ENCODE measurements around the gene DHRS2.
"Not testable (repeated sequence)": the region's sequence is repeated elsewhere in the genome, so short reads cannot be mapped to it uniquely, and the experiment has no call there.

The DHRS2 gene

GRCh38 chr14:23609411-23610089 is 26.6 kb upstream of the DHRS2 start:
- H2AK5ac ChIP-seq (ENCODE audit: low read length); H3K4me2 ChIP-seq (ENCODE audit: low read length); H3K4me3 ChIP-seq (ENCODE audit: low read length); H3K9ac ChIP-seq (ENCODE audit: low read length); H3K27me3 ChIP-seq (ENCODE audit: insufficient read depth, low read length, poor library complexity); H2BK120ac ChIP-seq (ENCODE audit: low read depth, low read length); H3K79me2 ChIP-seq (ENCODE audit: control insufficient read depth, insufficient read depth, low read length); H3K56ac ChIP-seq (ENCODE audit: low read length); H2BK15ac ChIP-seq (replicated peaks; ENCODE audit: low read depth); H3K4ac ChIP-seq (ENCODE audit: low read depth, low read length); H3K79me1 ChIP-seq (ENCODE audit: low read length); H4K8ac ChIP-seq (ENCODE audit: low read depth, low read length); H2BK5ac ChIP-seq (ENCODE audit: low read length); DNase-seq; H3K23ac ChIP-seq (ENCODE audit: low read length); H3K18ac ChIP-seq (ENCODE audit: low read length); H3K27ac ChIP-seq (ENCODE audit: low read depth, low read length); H3K36me3 ChIP-seq (ENCODE audit: control insufficient read depth, insufficient read depth, low read length); H3K4me1 ChIP-seq (ENCODE audit: control insufficient read depth, low read depth, low read length); H4K5ac ChIP-seq (ENCODE audit: low read length): not testable (repeated sequence)
- WGBS (ENCODE audit: extremely low coverage, insufficient coverage, low lambda C conversion rate): no CpG with 5 or more reads among the region's 7 CpGs

- H3K79me1 ChIP-seq (ENCODE audit: low read length): no peaks in the 10 kb centered on the region
- H4K5ac ChIP-seq (ENCODE audit: low read length): no peak overlapping the region
Observed at GRCh38 chr14:23610090-23610814, 25.9 kb upstream of the DHRS2 start.

GRCh38 chr14:23610815-23611289 is 25.3 kb upstream of the DHRS2 start:
- no peak overlapping the region for H2BK15ac ChIP-seq (replicated peaks; ENCODE audit: low read depth)
- H3K27ac ChIP-seq (ENCODE audit: low read depth, low read length): no peak overlapping the region
- DNase-seq: no peak
- no peaks in the 10 kb centered on the region for H3K4me1 ChIP-seq (ENCODE audit: control insufficient read depth, low read depth, low read length)
- no peak overlapping the region for H3K18ac ChIP-seq (ENCODE audit: low read length)
- H3K23ac ChIP-seq (ENCODE audit: low read length): no peak overlapping the region
- no peak overlapping the region for H2BK120ac ChIP-seq (ENCODE audit: low read depth, low read length)
- H3K56ac ChIP-seq (ENCODE audit: low read length): no peak overlapping the region
- no peak overlapping the region for H3K4me2 ChIP-seq (ENCODE audit: low read length)
- H3K4ac ChIP-seq (ENCODE audit: low read depth, low read length): no peak overlapping the region
- H3K79me2 ChIP-seq (ENCODE audit: control insufficient read depth, insufficient read depth, low read length): no peaks in the 10 kb centered on the region
- H3K36me3 ChIP-seq (ENCODE audit: control insufficient read depth, insufficient read depth, low read length): no peaks in the 10 kb centered on the region
- no peak overlapping the region for H4K5ac ChIP-seq (ENCODE audit: low read length)
- H2BK5ac ChIP-seq (ENCODE audit: low read length): no peak overlapping the region
- WGBS (ENCODE audit: extremely low coverage, insufficient coverage, low lambda C conversion rate): no CpG with 5 or more reads among the region's 4 CpGs
- no peak overlapping the region for H2AK5ac ChIP-seq (ENCODE audit: low read length)
- no peaks in the 10 kb centered on the region for H3K79me1 ChIP-seq (ENCODE audit: low read length)
- no peak overlapping the region for H3K4me3 ChIP-seq (ENCODE audit: low read length)
- H4K8ac ChIP-seq (ENCODE audit: low read depth, low read length): no peak overlapping the region
- H3K9ac ChIP-seq (ENCODE audit: low read length): no peak overlapping the region
- no peaks in the 10 kb centered on the region for H3K27me3 ChIP-seq (ENCODE audit: insufficient read depth, low read length, poor library complexity)

More at GRCh38 chr14:23610090-23610814, 25.9 kb upstream of the DHRS2 start:
- no peaks in the 10 kb centered on the region for H3K36me3 ChIP-seq (ENCODE audit: control insufficient read depth, insufficient read depth, low read length)
- no peak overlapping the region for H3K9ac ChIP-seq (ENCODE audit: low read length)
- no peak overlapping the region for H3K27ac ChIP-seq (ENCODE audit: low read depth, low read length)
- no peak overlapping the region for H4K8ac ChIP-seq (ENCODE audit: low read depth, low read length)
- no peak overlapping the region for H3K4ac ChIP-seq (ENCODE audit: low read depth, low read length)
- DNase-seq: no peak
- H3K56ac ChIP-seq (ENCODE audit: low read length): no peak overlapping the region
- no peaks in the 10 kb centered on the region for H3K4me1 ChIP-seq (ENCODE audit: control insufficient read depth, low read depth, low read length)
- no peaks in the 10 kb centered on the region for H3K27me3 ChIP-seq (ENCODE audit: insufficient read depth, low read length, poor library complexity)
- no peaks in the 10 kb centered on the region for H3K79me2 ChIP-seq (ENCODE audit: control insufficient read depth, insufficient read depth, low read length)
- H2BK120ac ChIP-seq (ENCODE audit: low read depth, low read length): no peak overlapping the region
- no peak overlapping the region for H2AK5ac ChIP-seq (ENCODE audit: low read length)
- no peak overlapping the region for H3K18ac ChIP-seq (ENCODE audit: low read length)
- no peak overlapping the region for H2BK5ac ChIP-seq (ENCODE audit: low read length)
- no peak overlapping the region for H3K4me2 ChIP-seq (ENCODE audit: low read length)
- H2BK15ac ChIP-seq (replicated peaks; ENCODE audit: low read depth): no peak overlapping the region
- no peak overlapping the region for H3K23ac ChIP-seq (ENCODE audit: low read length)
- H3K4me3 ChIP-seq (ENCODE audit: low read length): no peak overlapping the region
- no CpG with 5 or more reads among the region's 2 CpGs for WGBS (ENCODE audit: extremely low coverage, insufficient coverage, low lambda C conversion rate)

- WGBS (ENCODE audit: extremely low coverage, insufficient coverage, low lambda C conversion rate): no CpG with 5 or more reads among the region's 4 CpGs
- H2AK5ac ChIP-seq (ENCODE audit: low read length): no peak overlapping the region
- H3K79me1 ChIP-seq (ENCODE audit: low read length): no peaks in the 10 kb centered on the region
- H3K4me1 ChIP-seq (ENCODE audit: control insufficient read depth, low read depth, low read length): no peaks in the 10 kb centered on the region
- H2BK120ac ChIP-seq (ENCODE audit: low read depth, low read length): no peak overlapping the region
- H3K23ac ChIP-seq (ENCODE audit: low read length): no peak overlapping the region
- H2BK15ac ChIP-seq (replicated peaks; ENCODE audit: low read depth): no peak overlapping the region
- H3K9ac ChIP-seq (ENCODE audit: low read length): no peak overlapping the region
- H3K36me3 ChIP-seq (ENCODE audit: control insufficient read depth, insufficient read depth, low read length): no peaks in the 10 kb centered on the region
- no peak overlapping the region for H4K8ac ChIP-seq (ENCODE audit: low read depth, low read length)
- no peak overlapping the region for H3K18ac ChIP-seq (ENCODE audit: low read length)
- no peak overlapping the region for H3K56ac ChIP-seq (ENCODE audit: low read length)
- no peaks in the 10 kb centered on the region for H3K79me2 ChIP-seq (ENCODE audit: control insufficient read depth, insufficient read depth, low read length)
- DNase-seq: no peak
- H3K27me3 ChIP-seq (ENCODE audit: insufficient read depth, low read length, poor library complexity): no peaks in the 10 kb centered on the region
- no peak overlapping the region for H3K27ac ChIP-seq (ENCODE audit: low read depth, low read length)
- no peak overlapping the region for H3K4ac ChIP-seq (ENCODE audit: low read depth, low read length)
- no peak overlapping the region for H4K5ac ChIP-seq (ENCODE audit: low read length)
- no peak overlapping the region for H2BK5ac ChIP-seq (ENCODE audit: low read length)
- H3K4me2 ChIP-seq (ENCODE audit: low read length): no peak overlapping the region
- no peak overlapping the region for H3K4me3 ChIP-seq (ENCODE audit: low read length)
Observed at GRCh38 chr14:23612354-23612732, 23.8 kb upstream of the DHRS2 start.

- no peak for DNase-seq
- H3K23ac ChIP-seq (ENCODE audit: low read length): no peak overlapping the region
- no CpG with 5 or more reads among the region's 1 CpG for WGBS (ENCODE audit: extremely low coverage, insufficient coverage, low lambda C conversion rate)
Observed at GRCh38 chr14:23612802-23613201, 23.4 kb upstream of the DHRS2 start.

More at GRCh38 chr14:23612802-23613201, 23.4 kb upstream of the DHRS2 start:
- H4K5ac ChIP-seq (ENCODE audit: low read length): no peak overlapping the region
- H3K27ac ChIP-seq (ENCODE audit: low read depth, low read length): no peak overlapping the region
- H3K9ac ChIP-seq (ENCODE audit: low read length): no peak overlapping the region
- H3K79me1 ChIP-seq (ENCODE audit: low read length): no peaks in the 10 kb centered on the region
- no peaks in the 10 kb centered on the region for H3K4me1 ChIP-seq (ENCODE audit: control insufficient read depth, low read depth, low read length)
- no peak overlapping the region for H2BK5ac ChIP-seq (ENCODE audit: low read length)
- H2AK5ac ChIP-seq (ENCODE audit: low read length): no peak overlapping the region
- peak overlapping the region; percentile 2 for H4K8ac ChIP-seq (ENCODE audit: low read depth, low read length)
- H2BK120ac ChIP-seq (ENCODE audit: low read depth, low read length): no peak overlapping the region
- no peak overlapping the region for H3K4ac ChIP-seq (ENCODE audit: low read depth, low read length)
- no peak overlapping the region for H3K4me2 ChIP-seq (ENCODE audit: low read length)
- no peak overlapping the region for H2BK15ac ChIP-seq (replicated peaks; ENCODE audit: low read depth)
- H3K27me3 ChIP-seq (ENCODE audit: insufficient read depth, low read length, poor library complexity): no peaks in the 10 kb centered on the region
- no peak overlapping the region for H3K18ac ChIP-seq (ENCODE audit: low read length)
- no peak overlapping the region for H3K56ac ChIP-seq (ENCODE audit: low read length)
- no peaks in the 10 kb centered on the region for H3K36me3 ChIP-seq (ENCODE audit: control insufficient read depth, insufficient read depth, low read length)
- H3K79me2 ChIP-seq (ENCODE audit: control insufficient read depth, insufficient read depth, low read length): no peaks in the 10 kb centered on the region
- no peak overlapping the region for H3K4me3 ChIP-seq (ENCODE audit: low read length)
